HL-60 (cell line): ENCODE data around the gene IFNA4.

Experiments
- DNase-seq, 2 experiments: peaks; one replicate each; pipeline ENCODE4 v3.0.0-alpha.2; 2010 to 2020; ENCODE audit warnings: low read depth in 1 of 2, low spot score in 1 of 2
- H3K27ac ChIP-seq: fragments of 250-450 bp; sonication (Bioruptor Pico); replicated peaks from 2 replicates; pipeline ENCODE4 v1.5.1; 2020; ENCODE audit warnings: mild to moderate bottlenecking, moderate library complexity
- H3K27me3 ChIP-seq: fragments of 250-450 bp; sonication (Bioruptor Pico); 2 replicates; pipeline ENCODE4 v1.5.1; 2021; ENCODE audit warnings: mild to moderate bottlenecking, moderate library complexity; ENCODE audit not compliant: insufficient read depth, poor library complexity, severe bottlenecking
- H3K4me3 ChIP-seq: replicated peaks from 2 replicates; pipeline ENCODE4 v1.5.1; 2011; ENCODE audit warnings: mild to moderate bottlenecking, control low read depth, low read length; ENCODE audit not compliant: insufficient read depth
- GABPA ChIP-seq: IDR thresholded peaks from 2 replicates; pipeline ENCODE4 v1.6.1; 2012; ENCODE audit warnings: low read depth
- POLR2AphosphoS5 ChIP-seq: IDR thresholded peaks from 2 replicates; pipeline ENCODE4 v1.6.1; 2012; ENCODE audit warnings: low read depth
- REST ChIP-seq: IDR thresholded peaks from 2 replicates; pipeline ENCODE4 v1.6.1; 2012; ENCODE audit warnings: low read depth; ENCODE audit not compliant: insufficient replicate concordance
- SPI1 ChIP-seq: IDR thresholded peaks from 2 replicates; pipeline ENCODE4 v1.6.1; 2012; ENCODE audit warnings: low read depth, mild to moderate bottlenecking, borderline replicate concordance
- TF ChIP-seq, protein P1 (sequence below): IDR thresholded peaks from one replicate; pipeline ENCODE4 v1.5.1; 2011; ENCODE audit warnings: low read length, control low read depth, inconsistent platforms; ENCODE audit not compliant: insufficient read depth

Gene IFNA4

DNA sequence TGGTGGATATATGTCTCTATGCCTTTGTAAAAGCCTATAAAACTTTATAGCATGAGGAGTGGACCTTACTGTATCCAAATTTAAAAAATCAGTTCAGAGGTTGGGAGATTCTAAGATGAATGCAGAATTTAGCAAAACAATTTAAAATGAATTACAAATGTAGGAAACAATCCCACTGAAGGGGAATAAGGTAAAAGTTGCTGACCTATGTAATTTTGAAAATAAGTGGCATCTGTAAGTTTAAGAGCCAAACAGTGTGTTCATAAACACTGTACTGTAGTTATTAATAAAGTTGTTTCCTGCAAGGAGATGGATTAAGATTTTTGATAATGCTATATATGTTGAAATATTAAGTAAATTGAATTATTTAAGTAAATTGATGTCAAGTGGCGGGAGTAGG, 50.4 kb downstream of the IFNA4 start:
- H3K27me3 ChIP-seq: no peaks in the 10 kb centered on the region
- H3K4me3 ChIP-seq: no peak overlapping the region
- DNase-seq: no peak
- no peak overlapping the region for H3K27ac ChIP-seq
- TF ChIP-seq, protein P1, sequence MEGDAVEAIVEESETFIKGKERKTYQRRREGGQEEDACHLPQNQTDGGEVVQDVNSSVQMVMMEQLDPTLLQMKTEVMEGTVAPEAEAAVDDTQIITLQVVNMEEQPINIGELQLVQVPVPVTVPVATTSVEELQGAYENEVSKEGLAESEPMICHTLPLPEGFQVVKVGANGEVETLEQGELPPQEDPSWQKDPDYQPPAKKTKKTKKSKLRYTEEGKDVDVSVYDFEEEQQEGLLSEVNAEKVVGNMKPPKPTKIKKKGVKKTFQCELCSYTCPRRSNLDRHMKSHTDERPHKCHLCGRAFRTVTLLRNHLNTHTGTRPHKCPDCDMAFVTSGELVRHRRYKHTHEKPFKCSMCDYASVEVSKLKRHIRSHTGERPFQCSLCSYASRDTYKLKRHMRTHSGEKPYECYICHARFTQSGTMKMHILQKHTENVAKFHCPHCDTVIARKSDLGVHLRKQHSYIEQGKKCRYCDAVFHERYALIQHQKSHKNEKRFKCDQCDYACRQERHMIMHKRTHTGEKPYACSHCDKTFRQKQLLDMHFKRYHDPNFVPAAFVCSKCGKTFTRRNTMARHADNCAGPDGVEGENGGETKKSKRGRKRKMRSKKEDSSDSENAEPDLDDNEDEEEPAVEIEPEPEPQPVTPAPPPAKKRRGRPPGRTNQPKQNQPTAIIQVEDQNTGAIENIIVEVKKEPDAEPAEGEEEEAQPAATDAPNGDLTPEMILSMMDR: no peak
- no peak for TF ChIP-seq POLR2AphosphoS5
- TF ChIP-seq GABPA: no peak
- no peak for TF ChIP-seq SPI1
- TF ChIP-seq REST: no peak
